MM.1S (cell line): ENCODE measurements around the gene LGALS7.

ENCODE experiments used
- CTCF ChIP-seq: fragments of 300-600 bp; sonication (generic); IDR thresholded peaks from 2 replicates; pipeline ENCODE4 v1.5.1; 2016; ENCODE audit warnings: antibody characterized with exemption, low read length, mixed read lengths
- EZH2phosphoT487 ChIP-seq: fragments of 300-600 bp; sonication (generic); IDR thresholded peaks from 2 replicates; pipeline ENCODE4 v1.6.1; 2018; ENCODE audit warnings: antibody characterized with exemption, low read length

GRCh38 chr19:38763795-38764220 lies 9.5 kb downstream of the LGALS7 start:
- TF ChIP-seq CTCF (no peak), EZH2phosphoT487 (no peak)
